ENCODE measurements around the gene SDE2. TPM values are rescaled to one million over a fixed set of nuclear protein-coding genes. Genes with fewer than 3 reads are reported as not detected.

SDE2 gene
- 7.3 to 8.7 TPM (median 8.0 TPM) in 5 replicates for total RNA-seq (2022; extraction: Qiagen RNA extraction)

DNA sequence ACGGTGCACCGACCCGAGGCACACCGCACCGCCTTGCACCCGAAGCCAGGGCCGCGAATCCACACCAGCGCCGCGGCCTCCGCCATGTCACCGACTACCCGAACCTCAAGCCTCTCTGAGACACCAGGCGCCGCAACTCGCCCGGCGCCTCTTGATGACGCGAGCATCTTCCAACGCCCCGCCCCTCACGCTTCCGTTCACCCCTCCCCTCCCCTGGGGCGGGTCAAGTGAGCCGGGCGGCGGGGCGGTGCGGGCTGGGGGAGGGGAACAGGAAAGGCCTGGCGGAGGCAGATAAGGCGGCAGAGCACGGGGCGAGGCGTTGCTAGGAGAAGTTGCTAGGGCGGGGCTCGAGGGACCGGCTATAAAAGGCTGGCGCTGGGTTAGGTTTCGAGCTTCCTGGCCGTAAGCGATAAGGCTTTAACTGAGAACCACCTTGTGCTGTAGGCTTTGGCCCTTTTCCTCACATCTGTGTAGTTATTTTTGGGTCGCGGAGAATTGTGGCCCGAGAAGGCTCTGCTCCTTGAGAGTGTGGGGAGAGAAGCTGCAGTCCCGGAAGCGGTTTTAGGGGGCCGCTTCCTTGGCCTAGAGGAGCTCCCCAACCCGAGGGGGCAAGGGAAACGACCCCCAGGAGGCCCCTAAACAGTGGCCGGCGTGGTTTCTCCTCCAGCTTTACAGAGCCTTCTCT lies at the start of gene SDE2:
Gene SDE2 (minus strand): TSS at position 117 of the 685 bp plus-strand sequence. CDS start 31 bp downstream, at position 86.

DNA sequence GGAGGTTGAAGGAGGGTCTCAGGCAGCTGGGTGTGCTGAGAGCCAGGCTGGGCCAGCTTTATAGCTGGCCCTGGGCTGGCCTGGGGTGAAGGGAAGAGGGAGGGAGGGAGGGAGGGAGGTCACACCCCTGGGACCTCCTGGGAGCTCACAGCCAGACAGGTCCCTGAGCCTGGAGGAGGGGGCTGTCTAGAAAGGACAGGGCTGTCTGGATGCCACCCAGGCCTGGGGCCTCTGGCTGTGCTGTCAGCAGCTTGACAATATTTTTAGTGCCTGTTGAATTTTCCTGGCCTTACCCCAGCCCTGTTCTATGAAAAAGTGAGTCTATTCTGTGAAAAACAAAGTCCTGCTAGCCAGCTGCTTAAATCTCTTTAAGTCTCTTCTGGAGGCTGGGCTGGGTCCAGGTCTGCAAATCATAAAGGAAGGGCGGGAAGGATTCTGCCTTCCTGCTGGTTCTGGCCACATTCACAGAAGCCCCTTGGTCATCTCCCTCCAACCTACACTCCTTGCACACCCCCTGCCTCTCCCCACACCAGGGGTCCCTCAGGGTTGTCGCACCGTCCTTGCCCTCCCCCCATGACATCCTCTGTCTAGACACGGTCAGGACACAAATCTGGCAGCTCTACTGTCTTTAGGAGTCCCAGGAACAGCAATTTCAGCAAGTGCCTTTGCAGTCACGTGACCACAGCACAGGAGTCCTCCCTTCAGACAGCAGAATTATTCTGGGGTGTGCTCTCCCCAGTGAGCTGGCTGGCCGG lies 57.8 kb downstream of the SDE2 start, which contains the start of gene LEFTY2:
Gene LEFTY2 (minus strand): TSS at position 34 of the 755 bp plus-strand sequence. CDS start 80 bp downstream, outside the sequence.

Other genes starting within 250 kb of the SDE2 start
- gene SRP9, start 221.5 kb downstream of the SDE2 start, total RNA-seq (2022; extraction: Qiagen RNA extraction): 219 to 280 TPM (median 242 TPM) in 5 replicates
- 193 to 239 TPM (median 216 TPM) in 5 replicates for gene EPHX1, start 189.2 kb downstream of the SDE2 start, total RNA-seq (2022; extraction: Qiagen RNA extraction)
- gene TMEM63A, start 117.0 kb downstream of the SDE2 start, total RNA-seq (2022; extraction: Qiagen RNA extraction): 3.8 to 8.1 TPM (median 6.3 TPM) in 5 replicates
- 0.43 to 1.4 TPM (median 1.1 TPM) in 5 replicates for gene LEFTY1, start 110.2 kb downstream of the SDE2 start, total RNA-seq (2022; extraction: Qiagen RNA extraction)
- 44.3 to 57.3 TPM (median 54.9 TPM) in 5 replicates for gene PYCR2, start 75.1 kb downstream of the SDE2 start, total RNA-seq (2022; extraction: Qiagen RNA extraction)
- gene LEFTY2, start 58.1 kb downstream of the SDE2 start, total RNA-seq (2022; extraction: Qiagen RNA extraction): 0.08 to 0.49 TPM in 2 of 5 replicates, not detected in the others
- gene H3-3A, start 63.4 kb upstream of the SDE2 start, total RNA-seq (2022; extraction: Qiagen RNA extraction): 389 to 432 TPM (median 410 TPM) in 5 replicates
- 22.7 to 27.2 TPM (median 25.1 TPM) in 5 replicates for gene ACBD3, start 187.4 kb upstream of the SDE2 start, total RNA-seq (2022; extraction: Qiagen RNA extraction)
- 0.23 TPM in 1 of 5 replicates, not detected in the others for gene MIXL1, start 224.3 kb upstream of the SDE2 start, total RNA-seq (2022; extraction: Qiagen RNA extraction)

All from A549 treated with Mapracorat at 1 μM for 4 hours (cell line).